ENCODE measurements around the gene FSTL5. TPM values are rescaled to one million over a fixed set of nuclear protein-coding genes. Genes with fewer than 3 reads are reported as not detected.

Gene FSTL5
- total and polyA plus RNA-seq, 9 of the 15 experiments (the other 6 are each of a cell fraction or from before 2014, with no cell fraction given): 0.09 to 3.1 (median 0.50) TPM; not detected in 1

DNA sequence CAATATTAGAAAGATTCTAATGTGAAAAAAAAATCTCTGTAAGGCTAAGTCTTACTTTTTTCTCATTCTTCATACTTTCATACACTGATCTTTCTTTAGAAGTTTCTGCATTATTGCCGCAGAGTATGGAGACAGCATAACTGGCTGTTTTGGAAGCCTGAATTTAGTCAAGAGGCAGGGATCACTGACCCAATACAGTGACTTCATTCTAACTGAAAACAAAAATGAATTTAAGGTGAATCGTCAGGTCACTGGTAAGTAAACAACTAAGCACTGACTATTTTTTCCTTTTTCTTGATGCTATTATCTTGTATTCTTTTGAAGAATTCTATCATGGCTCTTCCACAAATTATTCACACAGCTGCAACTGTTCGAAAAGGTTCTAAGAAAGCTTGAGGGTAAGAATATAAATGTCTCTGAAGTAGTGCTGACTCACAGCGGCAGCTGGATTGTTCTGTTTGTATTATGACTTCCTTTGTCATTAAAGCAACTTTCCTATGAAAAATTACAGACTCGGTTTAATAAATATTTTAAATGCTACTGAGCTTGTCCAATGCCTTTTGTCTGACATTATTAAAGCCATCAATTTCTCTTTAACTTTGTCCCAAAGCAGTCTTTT, 609.3 kb downstream of the FSTL5 start (continued):
- no peak for TF ChIP-seq JUND (IDR thresholded peaks at IDR 0.05; ENCODE audit: borderline replicate concordance, low read depth, low read length)
- no peak for TF ChIP-seq JUND (tag; IDR thresholded peaks at IDR 0.05; ENCODE audit: borderline replicate concordance, low read depth, low read length)
- no peak for TF ChIP-seq HOMEZ (CRISPR knock-in tag; IDR thresholded peaks at IDR 0.05)
- TF ChIP-seq MYBL2 (IDR thresholded peaks at IDR 0.05; ENCODE audit: low read depth): no peak
- TF ChIP-seq MYBL2 (CRISPR knock-in tag; IDR thresholded peaks at IDR 0.05; ENCODE audit: borderline replicate concordance): no peak
- no peak for TF ChIP-seq CAMTA2 (CRISPR knock-in tag; conservative IDR thresholded peaks at IDR 0.05)
- no peak for TF ChIP-seq POLR3G (IDR thresholded peaks at IDR 0.05; ENCODE audit: extremely low read depth, insufficient read length, insufficient replicate concordance)
- TF ChIP-seq RCOR1 (IDR thresholded peaks at IDR 0.05; ENCODE audit: borderline replicate concordance in 1 of 2, low read depth in 2 of 2, low read length in 2 of 2): no peak

- CTCF ChIA-PET (ENCODE audit: low intra/inter-chr PET ratio): no interaction called here
- WGBS (ENCODE audit: insufficient coverage, low coverage, missing lambda C conversion rate): 0% methylated on average over 1 of the region's 5 CpGs
- in situ Hi-C loops (cut with MboI): no loop called here
- TF ChIP-seq SMARCC2 (IDR thresholded peaks at IDR 0.05; ENCODE audit: low read depth) (no peak), XRCC4 (IDR thresholded peaks at IDR 0.05; ENCODE audit: extremely low read depth, insufficient read depth, insufficient read length) (no peak), ZNF551 (CRISPR knock-in tag; IDR thresholded peaks at IDR 0.05) (no peak), ZNF174 (CRISPR knock-in tag; IDR thresholded peaks at IDR 0.05) (no peak), STAT5A (IDR thresholded peaks at IDR 0.05; ENCODE audit: borderline replicate concordance, low read length) (no peak), SRSF7 (optimal IDR thresholded peaks at IDR 0.05; ENCODE audit: low read depth, low read length) (no peak), NFRKB (IDR thresholded peaks at IDR 0.05; ENCODE audit: low read depth) (no peak), PHF8 (IDR thresholded peaks at IDR 0.05; ENCODE audit: borderline replicate concordance, low read length) (no peak), CAMTA2 (CRISPR knock-in tag; conservative IDR thresholded peaks at IDR 0.05) (no peak), HNRNPUL1 (IDR thresholded peaks at IDR 0.05; ENCODE audit: low read length) (no peak), ZNF449 (CRISPR knock-in tag; IDR thresholded peaks at IDR 0.05) (no peak)
Measured at GRCh38 chr4:161546902-161547301, 616.9 kb downstream of the FSTL5 start.

More at GRCh38 chr4:161546902-161547301, 616.9 kb downstream of the FSTL5 start:
- no peak overlapping the region for H3K9ac ChIP-seq (ENCODE audit: insufficient read depth in 1 of 2, low read depth in 2 of 2, low read length in 2 of 2)
- DNase-seq (ENCODE audit: extremely low read depth in 1 of 4, low spot score in 3 of 4) (no peak), ATAC-seq (no peak), FAIRE-seq (no peak)
- no peak overlapping the region for H3K27ac ChIP-seq (ENCODE audit: extremely low read depth, low read depth, low read length)
- H3K9me1 ChIP-seq (ENCODE audit: control insufficient read depth, insufficient read depth, low read length): no peaks in the 10 kb centered on the region
- H4K20me1 ChIP-seq (replicated peaks; ENCODE audit: control insufficient read depth, insufficient read depth, low read length): no peaks in the 10 kb centered on the region
- no peaks in the 10 kb centered on the region for H3K79me2 ChIP-seq (ENCODE audit: control insufficient read depth, insufficient read depth, low read length)
- H3K4me3 ChIP-seq: no peak overlapping the region
- H3K36me3 ChIP-seq (ENCODE audit: control insufficient read depth, insufficient read depth, low read length): no peaks in the 10 kb centered on the region
- no peak overlapping the region for H2AFZ ChIP-seq (ENCODE audit: low read depth, low read length)
- no peak overlapping the region for H3K4me2 ChIP-seq (ENCODE audit: insufficient read depth, low read length)
- no peaks in the 10 kb centered on the region for H3K4me1 ChIP-seq (replicated peaks in 1 of 2; ENCODE audit: control insufficient read depth in 2 of 2, insufficient read depth in 2 of 2, low read length in 2 of 2)
- POLR2A ChIA-PET: no interaction called here
- intact Hi-C loops (cut with micrococcal nuclease): no loop called here
- no peaks in the 10 kb centered on the region for H3K9me3 ChIP-seq (replicated peaks; ENCODE audit: control insufficient read depth, insufficient read depth, low read depth, low read length)
- no peaks in the 10 kb centered on the region for H3K27me3 ChIP-seq (ENCODE audit: control insufficient read depth in 2 of 2, insufficient read depth in 2 of 2, low read length in 2 of 2)
- BruUV-seq (replicated peaks): no TSS peak
